WTC11 (cell line): ENCODE measurements around the gene IL36G. TPM values are rescaled to one million over a fixed set of nuclear protein-coding genes. Genes with fewer than 3 reads are reported as not detected.

Experiments used
- ATAC-seq: fragments of 200-7000 bp; cut with Tn5 transposase; 2 replicates; pipeline ENCODE4 v1.10.0; 2021; ENCODE audit warnings: mild to moderate bottlenecking, moderate library complexity
- CTCF ChIA-PET: fragments of 300-600 bp; sonication (Branson Sonifier 250); formaldehyde crosslinking; loops from one replicate; lab custom pipeline; 2021; ENCODE audit warnings: antibody characterized with exemption; lab: Charles Lee
- POLR2A ChIA-PET: fragments of 350-600 bp; sonication (Branson Sonifier 250); formaldehyde crosslinking; loops from one replicate; lab custom pipeline; 2021; ENCODE audit warnings: antibody characterized with exemption; lab: Charles Lee
- DNase-seq: peaks from one replicate; pipeline ENCODE4 v3.0.0; 2021; ENCODE audit warnings: low spot score
- H3K27ac Mint-ChIP-seq: 2 replicates; pipeline ENCODE4 v1.8.0; 2021; ENCODE audit warnings: mixed read lengths
- H3K27me3 Mint-ChIP-seq: 2 replicates; pipeline ENCODE4 v1.8.0; 2021; ENCODE audit warnings: low read depth, mild to moderate bottlenecking, moderate library complexity, mixed read lengths
- H3K36me3 Mint-ChIP-seq: 2 replicates; pipeline ENCODE4 v1.8.0; 2021; ENCODE audit warnings: mixed read lengths
- H3K4me1 Mint-ChIP-seq: 2 replicates; pipeline ENCODE4 v1.8.0; 2022; ENCODE audit warnings: mixed read lengths
- H3K4me3 Mint-ChIP-seq: 2 replicates; pipeline ENCODE4 v1.8.0; 2021; ENCODE audit warnings: mild to moderate bottlenecking, moderate library complexity, mixed read lengths
- H3K9me3 Mint-ChIP-seq: 2 replicates; pipeline ENCODE4 v1.8.0; 2021; ENCODE audit warnings: mixed read lengths
- AFF4 ChIP-seq: sonication (generic); formaldehyde crosslinking; IDR thresholded peaks from 2 replicates; pipeline ENCODE4 v1.8.1; 2023; ENCODE audit warnings: mild to moderate bottlenecking, missing genetic modification reagents, borderline replicate concordance
- ERG ChIP-seq: fragments of 250-450 bp; sonication (Bioruptor Pico); IDR thresholded peaks from 2 replicates; pipeline ENCODE4 v1.8.0; 2021; ENCODE audit warnings: mild to moderate bottlenecking
- FOXJ3 ChIP-seq: sonication (generic); formaldehyde crosslinking; IDR thresholded peaks from 2 replicates; pipeline ENCODE4 v1.9.0; 2021; ENCODE audit warnings: missing genetic modification reagents, mild to moderate bottlenecking, borderline replicate concordance
- IRF1 ChIP-seq: sonication (generic); formaldehyde crosslinking; IDR thresholded peaks from 2 replicates; pipeline ENCODE4 v1.8.0; 2023; ENCODE audit warnings: missing genetic modification reagents
- MAX ChIP-seq: sonication (generic); formaldehyde crosslinking; IDR thresholded peaks from 2 replicates; pipeline ENCODE4 v1.8.0; 2022; ENCODE audit warnings: mild to moderate bottlenecking, missing genetic modification reagents
- MYBL2 ChIP-seq: sonication (generic); formaldehyde crosslinking; IDR thresholded peaks from 2 replicates; pipeline ENCODE4 v1.8.1; 2023; ENCODE audit warnings: mild to moderate bottlenecking, moderate library complexity, missing genetic modification reagents
- NFE2L1 ChIP-seq: sonication (generic); formaldehyde crosslinking; IDR thresholded peaks from 2 replicates; pipeline ENCODE4 v1.8.1; 2023; ENCODE audit warnings: missing genetic modification reagents
- NR3C1 ChIP-seq: sonication (generic); formaldehyde crosslinking; conservative IDR thresholded peaks from 2 replicates; pipeline ENCODE4 v1.8.1; 2023; ENCODE audit warnings: low read depth, mild to moderate bottlenecking, missing genetic modification reagents
- RORB ChIP-seq: fragments of 250-450 bp; sonication (Bioruptor Pico); IDR thresholded peaks from 2 replicates; pipeline ENCODE4 v1.9.0; 2021; ENCODE audit warnings: mild to moderate bottlenecking
- ZNF121 ChIP-seq: sonication (generic); formaldehyde crosslinking; IDR thresholded peaks from 2 replicates; pipeline ENCODE4 v1.8.0; 2023; ENCODE audit warnings: missing genetic modification reagents
- ZNF138 ChIP-seq: sonication (generic); formaldehyde crosslinking; conservative IDR thresholded peaks from 2 replicates; pipeline ENCODE4 v1.8.1; 2022; ENCODE audit warnings: mild to moderate bottlenecking, moderate library complexity, missing genetic modification reagents
- ZNF281 ChIP-seq: sonication (generic); formaldehyde crosslinking; IDR thresholded peaks from 2 replicates; pipeline ENCODE4 v1.8.0; 2023; ENCODE audit warnings: mild to moderate bottlenecking, missing genetic modification reagents
- ZNF671 ChIP-seq: fragments of 250-450 bp; sonication (Bioruptor Pico); IDR thresholded peaks from 2 replicates; pipeline ENCODE4 v1.8.0; 2021; ENCODE audit warnings: mild to moderate bottlenecking
- total RNA-seq: library from RNA; stranded (reverse); gene quantifications from 3 replicates; pipeline ENCODE4 v1.2.3, GENCODE V29; 2021

The IL36G gene
- total RNA-seq, 1 experiment from 2014 or later = not detected

GRCh38 chr2:113032737-113033136 is 54.9 kb downstream of the IL36G start (continued):
- TF ChIP-seq ZNF281 = no peak

- no peak for DNase-seq
- TF ChIP-seq NFE2L1 (no peak), AFF4 (CRISPR knock-in tag) (no peak), FOXJ3 (CRISPR knock-in tag) (no peak), ZNF138 (CRISPR knock-in tag) (no peak), MYBL2 (CRISPR knock-in tag) (no peak), NR3C1 (CRISPR knock-in tag) (no peak), ERG (no peak), ZNF121 (no peak), ZNF671 (no peak), MAX (no peak), IRF1 (CRISPR knock-in tag) (no peak), RORB (CRISPR knock-in tag) (no peak)
- Mint-ChIP-seq H3K9me3 (peaks cover 17% of the 10 kb centered on the region), H3K27me3 (peaks cover 17% of the 10 kb centered on the region), H3K4me1 (no peaks in the 10 kb centered on the region), H3K4me3 (no peak overlapping the region), H3K27ac (no peak overlapping the region), H3K36me3 (no peaks in the 10 kb centered on the region)
- ATAC-seq = no peak
- ChIA-PET POLR2A (no interaction called here), CTCF (no interaction called here)
Measured at GRCh38 chr2:113034016-113034415, 56.2 kb downstream of the IL36G start.

Other genes starting within 250 kb of the IL36G start
- gene CKAP2L, start 213.4 kb upstream of the IL36G start, total RNA-seq = 17.7 to 25.6 TPM (median 17.9 TPM) in 3 replicates
- gene IL1A, start 193.5 kb upstream of the IL36G start, total RNA-seq = 0.34 to 0.55 TPM (median 0.42 TPM) in 3 replicates
- gene IL1B, start 141.2 kb upstream of the IL36G start, total RNA-seq = not detected in 3 replicates
- 0.30 to 0.48 TPM in 2 of 3 replicates, not detected in the other for gene IL37, start 66.8 kb upstream of the IL36G start, total RNA-seq
- not detected in 3 replicates for gene IL36A, start 27.5 kb downstream of the IL36G start, total RNA-seq
- not detected in 3 replicates for gene IL36B, start 74.9 kb downstream of the IL36G start, total RNA-seq
- gene IL36RN, start 81.2 kb downstream of the IL36G start, total RNA-seq = not detected in 3 replicates
- gene IL1F10, start 90.0 kb downstream of the IL36G start, total RNA-seq = not detected in 3 replicates
- gene IL1RN, start 149.6 kb downstream of the IL36G start, total RNA-seq = not detected in 3 replicates
- 1.5 to 2.7 TPM (median 2.3 TPM) in 3 replicates for gene PSD4, start 196.0 kb downstream of the IL36G start, total RNA-seq